SK-N-SH (cell line): ENCODE data around the gene C9. TPM values are rescaled to one million over a fixed set of nuclear protein-coding genes. Genes with fewer than 3 reads are reported as not detected.

Experiments
- CTCF ChIA-PET: fragments of 300-600, 350-600 bp; formaldehyde crosslinking; extraction: SDS; loops from one replicate; lab custom pipeline; 2021; lab: Yijun Ruan, JAX
- POLR2A ChIA-PET: fragments of 350-600 bp; sonication (Branson Sonifier 250); formaldehyde crosslinking; extraction: SDS; loops from one replicate; lab custom pipeline; 2020; ENCODE audit warnings: antibody characterized with exemption, inconsistent platforms; lab: Yijun Ruan, JAX
- DNase-seq: peaks from one replicate; pipeline ENCODE4 v3.0.0; 2012
- H2AFZ ChIP-seq: fragments of 200-600 bp; sonication (generic); 2 replicates; pipeline ENCODE4 v1.8.1; 2016; ENCODE audit warnings: antibody characterized with exemption, mild to moderate bottlenecking, low read depth
- H3F3A ChIP-seq: fragments of 200-600 bp; sonication (generic); replicated peaks from 2 replicates; pipeline ENCODE3; 2016; ENCODE audit warnings: antibody characterized with exemption, mild to moderate bottlenecking; ENCODE audit not compliant: insufficient read depth
- H3K27ac ChIP-seq, 2 experiments: fragments of 200-500 bp in 1 of 2; fragments of 200-600 bp in 1 of 2; sonication (Bioruptor generic) in 1 of 2; sonication (generic), shearing (Covaris generic) in 1 of 2; 2 replicates each; pipeline versions ENCODE4 v1.5.1 to v1.6.1; 2014 to 2016; ENCODE audit warnings: low read depth in 2 of 2, inconsistent platforms in 1 of 2, low read length in 1 of 2, mild to moderate bottlenecking in 1 of 2, mixed read lengths in 1 of 2
- H3K27me3 ChIP-seq: fragments of 200-600 bp; sonication (generic), shearing (Covaris generic); 2 replicates; pipeline ENCODE4 v1.6.1; 2016; ENCODE audit warnings: mixed run types; ENCODE audit not compliant: insufficient read depth
- H3K36me3 ChIP-seq, 2 experiments: fragments of 200-500 bp in 1 of 2; fragments of 200-600 bp in 1 of 2; sonication (Bioruptor generic) in 1 of 2; sonication (generic) in 1 of 2; replicated peaks in 1 of 2; 2 replicates each; pipeline versions ENCODE3 to v1.5.1; 2014 to 2016; ENCODE audit warnings: low read length in 1 of 2, mild to moderate bottlenecking in 1 of 2; ENCODE audit not compliant: insufficient read depth in 2 of 2, control insufficient read depth in 1 of 2
- H3K4me1 ChIP-seq, 2 experiments: fragments of 200-500 bp in 1 of 2; fragments of 200-600 bp in 1 of 2; sonication (Bioruptor generic) in 1 of 2; sonication (generic), shearing (Covaris generic) in 1 of 2; 2 replicates each; pipeline versions ENCODE4 v1.5.1 to v1.6.1; 2014 to 2016; ENCODE audit warnings: low read depth in 1 of 2, low read length in 1 of 2, mixed run types in 1 of 2; ENCODE audit not compliant: insufficient read depth in 2 of 2, control insufficient read depth in 1 of 2
- H3K4me2 ChIP-seq: fragments of 200-600 bp; sonication (generic), shearing (Covaris generic); 2 replicates; pipeline ENCODE4 v1.6.1; 2017; ENCODE audit warnings: mixed run types
- H3K4me3 ChIP-seq, 2 experiments: fragments of 200-500 bp in 1 of 2; fragments of 200-600 bp in 1 of 2; sonication (Bioruptor generic) in 1 of 2; sonication (generic), shearing (Covaris generic) in 1 of 2; 2 replicates each; pipeline versions ENCODE4 v1.5.1 to v1.8.1; 2014 to 2016; ENCODE audit warnings: low read depth in 2 of 2, inconsistent platforms in 1 of 2, low read length in 1 of 2, mild to moderate bottlenecking in 1 of 2, mixed read lengths in 1 of 2, moderate library complexity in 1 of 2
- H3K79me2 ChIP-seq: fragments of 200-600 bp; sonication (generic); 2 replicates; pipeline ENCODE4 v1.8.1; 2017; ENCODE audit warnings: mild to moderate bottlenecking; ENCODE audit not compliant: insufficient read depth
- H3K9ac ChIP-seq: fragments of 200-600 bp; sonication (generic); 2 replicates; pipeline ENCODE4 v1.6.1; 2017; ENCODE audit warnings: mixed run types
- H3K9me2 ChIP-seq: fragments of 200-600 bp; sonication (generic); 2 replicates; pipeline ENCODE4 v1.6.1; 2017; ENCODE audit warnings: mixed run types
- H3K9me3 ChIP-seq: fragments of 200-600 bp; sonication (generic); 2 replicates; pipeline ENCODE4 v1.6.1; 2017; ENCODE audit warnings: mixed run types, mild to moderate bottlenecking, moderate library complexity
- H4K20me1 ChIP-seq: fragments of 200-600 bp; sonication (generic); 2 replicates; pipeline ENCODE4 v1.6.1; 2017; ENCODE audit warnings: mild to moderate bottlenecking, mixed run types; ENCODE audit not compliant: insufficient read depth
- ELF1 ChIP-seq: IDR thresholded peaks from 2 replicates; pipeline ENCODE4 v1.4.0; 2012
- EP300 ChIP-seq, 2 experiments: IDR thresholded peaks; 2 replicates each; pipeline versions ENCODE4 v1.4.0 to v1.6.1; 2012; ENCODE audit warnings: borderline replicate concordance in 1 of 2, low read depth in 1 of 2, low read length in 1 of 2
- EZH2phosphoT487 ChIP-seq: fragments of 200-600 bp; sonication (generic); IDR thresholded peaks from 2 replicates; pipeline ENCODE4 v1.6.1; 2017; ENCODE audit warnings: low read depth, mixed run types, mild to moderate bottlenecking, antibody characterized with exemption, moderate library complexity, borderline replicate concordance
- GABPA ChIP-seq: IDR thresholded peaks from 2 replicates; pipeline ENCODE4 v1.4.0; 2012; ENCODE audit warnings: low read depth, mild to moderate bottlenecking
- GATA2 ChIP-seq: sonication (generic); formaldehyde crosslinking; IDR thresholded peaks from 2 replicates; pipeline ENCODE4 v1.5.0; 2020; ENCODE audit warnings: mild to moderate bottlenecking, missing genetic modification reagents
- MAX ChIP-seq: IDR thresholded peaks from 2 replicates; pipeline ENCODE4 v1.4.0; 2012; ENCODE audit warnings: low read depth
- MEF2A ChIP-seq: IDR thresholded peaks from 2 replicates; pipeline ENCODE4 v1.4.0; 2012; ENCODE audit warnings: low read depth, borderline replicate concordance
- NFIC ChIP-seq: IDR thresholded peaks from 2 replicates; pipeline ENCODE4 v1.4.0; 2012; ENCODE audit warnings: borderline replicate concordance
- RCOR1 ChIP-seq: fragments of 150-350 bp; IDR thresholded peaks from 2 replicates; pipeline ENCODE4 v1.6.1; 2017; ENCODE audit warnings: antibody characterized with exemption, low read length
- REST ChIP-seq: IDR thresholded peaks from 2 replicates; pipeline ENCODE4 v1.6.1; 2012; ENCODE audit warnings: mild to moderate bottlenecking, low read depth, low read length, moderate library complexity
- RXRA ChIP-seq: IDR thresholded peaks from 2 replicates; pipeline ENCODE4 v1.4.0; 2012; ENCODE audit warnings: low read depth, mild to moderate bottlenecking, borderline replicate concordance
- SIN3A ChIP-seq: IDR thresholded peaks from 2 replicates; pipeline ENCODE4 v1.6.1; 2012; ENCODE audit warnings: low read depth, mild to moderate bottlenecking, low read length, moderate library complexity, borderline replicate concordance
- TCF12 ChIP-seq: IDR thresholded peaks from 2 replicates; pipeline ENCODE4 v1.4.0; 2012
- TEAD4 ChIP-seq: IDR thresholded peaks from 2 replicates; pipeline ENCODE4 v1.4.0; 2012; ENCODE audit warnings: mild to moderate bottlenecking, borderline replicate concordance; ENCODE audit not compliant: insufficient read depth
- WGBS: methylation state at CpG from one replicate; pipeline ENCODE4 v1.1.6; 2017; ENCODE audit warnings: low lambda C conversion rate; 5-methylcytosine and 5-hydroxymethylcytosine counted together
- polyA plus RNA-seq, 3 experiments: library from polyadenylated mRNA; depleted of rRNA; stranded (reverse); fragments of >200 nt; gene quantifications; 2 replicates each; pipeline ENCODE4 v1.2.3, GENCODE V29; 2012
- TF ChIP-seq, protein P1 (sequence below): fragments of 150-350 bp; IDR thresholded peaks from 2 replicates; pipeline ENCODE4 v1.6.1; 2016; ENCODE audit warnings: mild to moderate bottlenecking, low read depth, low read length
- TF ChIP-seq, protein P2 (sequence below): IDR thresholded peaks from 2 replicates; pipeline ENCODE4 v1.4.0; 2012; ENCODE audit warnings: low read depth, borderline replicate concordance

C9 gene
- polyA plus RNA-seq, 1 of the 3 experiments (the other 2 are of a cell fraction): not detected

GRCh38 chr5:39349484-39349883 lies 14.8 kb downstream of the C9 start:
- no peaks in the 10 kb centered on the region for H4K20me1 ChIP-seq
- WGBS: 11% methylated on average over 4 of the region's 4 CpGs
- no peak overlapping the region for H3K4me3 ChIP-seq
- no peaks in the 10 kb centered on the region for H3K9me3 ChIP-seq
- DNase-seq: no peak
- POLR2A ChIA-PET: no interaction called here
- no peak overlapping the region for H3K9ac ChIP-seq
- CTCF ChIA-PET: no interaction called here
- H3K4me2 ChIP-seq: no peak overlapping the region
- no peaks in the 10 kb centered on the region for H3K4me1 ChIP-seq
- no peak overlapping the region for H3K27ac ChIP-seq
- no peaks in the 10 kb centered on the region for H3K9me2 ChIP-seq
- no peaks in the 10 kb centered on the region for H3K36me3 ChIP-seq
- H3F3A ChIP-seq: no peaks in the 10 kb centered on the region
- no peaks in the 10 kb centered on the region for H3K79me2 ChIP-seq
- TF ChIP-seq MAX (no peak), REST (no peak), MEF2A (no peak), GATA2 (CRISPR knock-in tag) (no peak), ELF1 (no peak), EZH2phosphoT487 (no peak), TCF12 (no peak), SIN3A (no peak), NFIC (no peak), EP300 (IDR thresholded peaks at IDR 0.05; ENCODE audit: borderline replicate concordance in 1 of 2, low read depth in 1 of 2, low read length in 1 of 2) (no peak), RCOR1 (no peak), GABPA (no peak)
- TF ChIP-seq, protein P1, sequence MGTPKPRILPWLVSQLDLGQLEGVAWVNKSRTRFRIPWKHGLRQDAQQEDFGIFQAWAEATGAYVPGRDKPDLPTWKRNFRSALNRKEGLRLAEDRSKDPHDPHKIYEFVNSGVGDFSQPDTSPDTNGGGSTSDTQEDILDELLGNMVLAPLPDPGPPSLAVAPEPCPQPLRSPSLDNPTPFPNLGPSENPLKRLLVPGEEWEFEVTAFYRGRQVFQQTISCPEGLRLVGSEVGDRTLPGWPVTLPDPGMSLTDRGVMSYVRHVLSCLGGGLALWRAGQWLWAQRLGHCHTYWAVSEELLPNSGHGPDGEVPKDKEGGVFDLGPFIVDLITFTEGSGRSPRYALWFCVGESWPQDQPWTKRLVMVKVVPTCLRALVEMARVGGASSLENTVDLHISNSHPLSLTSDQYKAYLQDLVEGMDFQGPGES: no peak
- no peaks in the 10 kb centered on the region; the same call in 1 of the 2 replicates for H3K27me3 ChIP-seq
- H2AFZ ChIP-seq: no peak overlapping the region

DNA sequence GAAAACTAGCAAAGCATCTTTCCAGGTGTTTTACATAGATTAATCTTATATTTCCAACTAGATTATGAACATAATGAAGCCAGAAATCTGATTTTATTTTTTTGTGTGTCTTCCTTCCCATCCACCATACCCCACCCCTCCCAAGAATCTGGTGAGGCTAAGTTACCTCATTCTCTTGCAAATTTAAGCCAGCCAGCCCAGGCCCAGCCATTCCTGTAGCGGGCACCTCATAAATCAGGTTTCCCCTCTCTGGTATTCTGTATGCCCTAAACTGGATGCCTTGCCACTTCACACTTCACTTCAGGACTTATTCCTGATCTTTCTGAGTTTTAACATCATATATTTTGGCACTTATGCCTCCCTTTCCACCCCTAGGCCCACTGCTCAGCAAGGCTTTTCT lies 21.8 kb downstream of the C9 start:
- ChIA-PET CTCF (no interaction called here), POLR2A (no interaction called here)
- no peaks in the 10 kb centered on the region for H3K9me2 ChIP-seq

More for the DNA sequence above, 21.8 kb downstream of the C9 start:
- H3K9me3 ChIP-seq: no peaks in the 10 kb centered on the region
- H3K36me3 ChIP-seq: no peaks in the 10 kb centered on the region
- H2AFZ ChIP-seq: no peak overlapping the region
- no peaks in the 10 kb centered on the region for H4K20me1 ChIP-seq
- 47% methylated on average over 1 of the region's 1 CpG for WGBS
- DNase-seq: no peak
- no peak overlapping the region for H3K4me2 ChIP-seq
- no peaks in the 10 kb centered on the region for H3F3A ChIP-seq
- H3K27ac ChIP-seq: no peak overlapping the region
- no peak overlapping the region for H3K4me3 ChIP-seq
- H3K27me3 ChIP-seq: peaks cover 8% of the 10 kb centered on the region; the same call in 1 of the 2 replicates
- H3K9ac ChIP-seq: no peak overlapping the region
- H3K4me1 ChIP-seq: no peaks in the 10 kb centered on the region
- no peaks in the 10 kb centered on the region for H3K79me2 ChIP-seq
- TF ChIP-seq, protein P2, sequence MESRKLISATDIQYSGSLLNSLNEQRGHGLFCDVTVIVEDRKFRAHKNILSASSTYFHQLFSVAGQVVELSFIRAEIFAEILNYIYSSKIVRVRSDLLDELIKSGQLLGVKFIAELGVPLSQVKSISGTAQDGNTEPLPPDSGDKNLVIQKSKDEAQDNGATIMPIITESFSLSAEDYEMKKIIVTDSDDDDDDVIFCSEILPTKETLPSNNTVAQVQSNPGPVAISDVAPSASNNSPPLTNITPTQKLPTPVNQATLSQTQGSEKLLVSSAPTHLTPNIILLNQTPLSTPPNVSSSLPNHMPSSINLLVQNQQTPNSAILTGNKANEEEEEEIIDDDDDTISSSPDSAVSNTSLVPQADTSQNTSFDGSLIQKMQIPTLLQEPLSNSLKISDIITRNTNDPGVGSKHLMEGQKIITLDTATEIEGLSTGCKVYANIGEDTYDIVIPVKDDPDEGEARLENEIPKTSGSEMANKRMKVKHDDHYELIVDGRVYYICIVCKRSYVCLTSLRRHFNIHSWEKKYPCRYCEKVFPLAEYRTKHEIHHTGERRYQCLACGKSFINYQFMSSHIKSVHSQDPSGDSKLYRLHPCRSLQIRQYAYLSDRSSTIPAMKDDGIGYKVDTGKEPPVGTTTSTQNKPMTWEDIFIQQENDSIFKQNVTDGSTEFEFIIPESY: no peak
- no peak for TF ChIP-seq ELF1
- TF ChIP-seq SIN3A: no peak
- TF ChIP-seq EP300 (IDR thresholded peaks at IDR 0.05; ENCODE audit: borderline replicate concordance in 1 of 2, low read depth in 1 of 2, low read length in 1 of 2): no peak
- TF ChIP-seq RXRA: no peak
- TF ChIP-seq, protein P1: no peak
- no peak for TF ChIP-seq TEAD4
